T-helper 2 cell treated with Interferon-gamma antibody and Interleukin-4, amounts not matched to agents 100 ng/mL and 5 ng/mL, for 36 hours (primary cell): ENCODE data around the gene MCTP2. TPM values are rescaled to one million over a fixed set of nuclear protein-coding genes. Genes with fewer than 3 reads are reported as not detected.

Experiments
- intact Hi-C: fragments of 100-400 bp; cut with micrococcal nuclease; formaldehyde crosslinking; loops from one replicate; pipeline ENCODE4 v1.15.1; 2023
- total RNA-seq: library from RNA; stranded (reverse); gene quantifications from 2 replicates; pipeline ENCODE4 v1.2.3, GENCODE V29; 2022

The MCTP2 gene, protein sequence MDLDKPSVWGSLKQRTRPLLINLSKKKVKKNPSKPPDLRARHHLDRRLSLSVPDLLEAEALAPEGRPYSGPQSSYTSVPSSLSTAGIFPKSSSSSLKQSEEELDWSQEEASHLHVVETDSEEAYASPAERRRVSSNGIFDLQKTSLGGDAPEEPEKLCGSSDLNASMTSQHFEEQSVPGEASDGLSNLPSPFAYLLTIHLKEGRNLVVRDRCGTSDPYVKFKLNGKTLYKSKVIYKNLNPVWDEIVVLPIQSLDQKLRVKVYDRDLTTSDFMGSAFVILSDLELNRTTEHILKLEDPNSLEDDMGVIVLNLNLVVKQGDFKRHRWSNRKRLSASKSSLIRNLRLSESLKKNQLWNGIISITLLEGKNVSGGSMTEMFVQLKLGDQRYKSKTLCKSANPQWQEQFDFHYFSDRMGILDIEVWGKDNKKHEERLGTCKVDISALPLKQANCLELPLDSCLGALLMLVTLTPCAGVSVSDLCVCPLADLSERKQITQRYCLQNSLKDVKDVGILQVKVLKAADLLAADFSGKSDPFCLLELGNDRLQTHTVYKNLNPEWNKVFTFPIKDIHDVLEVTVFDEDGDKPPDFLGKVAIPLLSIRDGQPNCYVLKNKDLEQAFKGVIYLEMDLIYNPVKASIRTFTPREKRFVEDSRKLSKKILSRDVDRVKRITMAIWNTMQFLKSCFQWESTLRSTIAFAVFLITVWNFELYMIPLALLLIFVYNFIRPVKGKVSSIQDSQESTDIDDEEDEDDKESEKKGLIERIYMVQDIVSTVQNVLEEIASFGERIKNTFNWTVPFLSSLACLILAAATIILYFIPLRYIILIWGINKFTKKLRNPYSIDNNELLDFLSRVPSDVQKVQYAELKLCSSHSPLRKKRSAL
- 47.9 and 53.9 TPM in 2 replicates for total RNA-seq

DNA sequence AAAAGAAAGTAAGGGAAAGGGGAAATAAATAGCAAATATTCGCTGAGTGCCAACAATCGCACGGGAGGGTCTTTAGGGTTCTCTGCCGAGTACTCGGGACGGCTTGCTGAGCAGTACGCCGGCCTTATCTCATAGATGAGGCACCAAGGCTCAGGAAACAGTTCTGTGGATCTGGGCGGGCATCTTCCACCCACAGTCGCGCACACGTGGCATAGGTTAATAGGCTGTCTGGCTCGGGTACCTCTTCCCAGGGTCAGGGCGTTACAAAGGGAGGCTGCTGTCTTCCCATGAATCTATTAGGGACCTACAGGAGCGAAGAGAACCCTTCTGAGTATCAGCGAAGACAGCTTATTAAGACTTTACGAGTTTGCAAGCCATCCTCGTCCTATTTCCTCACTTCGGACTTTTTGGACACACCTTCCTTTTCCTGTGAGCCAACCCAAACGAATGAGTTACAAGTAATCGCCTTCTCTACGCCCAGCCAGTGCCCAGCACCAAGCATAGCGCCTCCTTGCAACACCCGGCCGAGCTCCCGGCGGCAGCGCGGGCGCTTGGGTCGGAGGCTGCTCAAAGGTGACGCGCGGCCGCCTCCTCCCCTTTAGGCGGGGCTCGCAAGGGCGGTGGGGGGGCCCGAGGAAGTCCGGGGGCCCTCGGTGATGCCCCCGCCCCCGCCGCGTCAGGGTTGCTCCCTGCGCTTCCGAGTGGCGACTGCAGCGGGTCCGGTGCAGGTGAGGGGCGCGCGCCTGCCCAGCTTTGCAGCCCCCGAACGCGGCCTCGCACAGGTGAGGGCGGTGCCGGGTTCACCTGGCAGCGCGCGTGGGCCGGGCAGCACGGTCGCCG, at the start of gene MCTP2:
MCTP2 (plus strand) TSS at position 679 of the 840 bp plus-strand sequence. CDS start 66,705 bp downstream, outside the sequence.
- intact Hi-C loops = loop anchor here (1.0 to 5.0 kb wide), 5 partner anchors 41 to 1419 kb away; no protein-coding TSS in a partner anchor

- intact Hi-C loops = no loop called here
Observed at GRCh38 chr15:94182883-94183282, 48.5 kb upstream of the MCTP2 start.

- intact Hi-C loops = no loop called here
Observed at GRCh38 chr15:94185547-94186236, 45.7 kb upstream of the MCTP2 start.

GRCh38 chr15:94186770-94187331, 44.5 kb upstream of the MCTP2 start:
- intact Hi-C loops = no loop called here

DNA sequence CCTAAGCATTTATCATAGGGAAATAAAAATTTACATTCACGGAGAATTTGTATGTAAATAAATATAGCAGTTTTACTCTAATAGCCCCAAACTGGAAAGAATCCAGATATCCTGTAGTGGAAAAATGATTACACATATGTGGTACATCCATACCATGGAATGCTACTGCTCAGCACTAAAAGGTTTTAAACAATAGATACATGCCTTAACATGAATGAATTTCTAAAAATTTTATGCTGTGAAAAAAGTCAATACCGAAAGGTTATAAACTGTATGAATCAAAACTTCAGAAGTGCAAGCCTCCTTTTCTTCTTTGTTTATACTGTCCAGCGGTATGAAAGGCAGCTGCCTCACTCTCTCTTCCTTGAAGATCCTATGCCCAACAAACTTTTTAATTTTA, 37.5 kb upstream of the MCTP2 start:
- intact Hi-C loops = no loop called here

DNA sequence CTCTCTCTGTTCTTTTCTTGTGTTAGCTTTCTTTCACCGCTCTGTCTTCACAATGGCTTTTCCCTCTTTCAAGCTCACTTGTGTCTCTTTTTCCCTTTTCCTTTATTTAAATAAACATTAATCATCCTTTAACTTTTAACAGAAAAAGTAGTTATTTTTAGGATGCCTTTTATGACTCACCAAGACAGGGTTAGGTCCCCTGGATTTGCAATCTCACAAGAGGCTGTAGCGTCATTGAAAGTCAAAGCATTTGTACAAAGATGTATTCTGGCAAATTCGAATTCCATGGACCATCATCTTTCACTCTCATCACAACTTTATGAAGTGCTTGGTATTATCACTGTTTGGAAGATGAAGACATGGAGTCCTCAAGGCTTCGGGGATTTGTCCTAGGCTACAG, 34.8 kb upstream of the MCTP2 start:
- intact Hi-C loops = no loop called here

DNA sequence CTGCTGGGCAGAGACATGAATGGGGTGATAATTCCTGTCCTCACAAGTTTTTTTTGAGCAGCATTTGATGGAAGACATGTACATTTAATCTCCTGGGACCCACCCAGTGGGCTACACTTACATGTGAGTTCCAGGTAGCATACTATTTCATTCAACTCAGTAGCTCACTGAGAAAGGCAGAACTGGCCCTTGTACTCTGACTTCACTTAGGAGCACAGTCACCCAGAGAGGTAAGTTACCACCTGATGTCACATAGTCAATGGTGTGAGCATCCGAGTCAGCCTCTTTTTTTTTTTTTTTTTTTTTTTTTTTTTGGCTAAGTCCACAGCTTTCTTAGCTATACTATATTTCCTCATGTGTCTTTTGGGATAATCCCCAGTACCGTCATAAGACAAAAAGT, 32.7 kb upstream of the MCTP2 start:
- intact Hi-C loops = no loop called here

GRCh38 chr15:94199725-94200124, 31.6 kb upstream of the MCTP2 start:
- intact Hi-C loops = no loop called here

- intact Hi-C loops = no loop called here
Observed at GRCh38 chr15:94203306-94203705, 28.1 kb upstream of the MCTP2 start.

DNA sequence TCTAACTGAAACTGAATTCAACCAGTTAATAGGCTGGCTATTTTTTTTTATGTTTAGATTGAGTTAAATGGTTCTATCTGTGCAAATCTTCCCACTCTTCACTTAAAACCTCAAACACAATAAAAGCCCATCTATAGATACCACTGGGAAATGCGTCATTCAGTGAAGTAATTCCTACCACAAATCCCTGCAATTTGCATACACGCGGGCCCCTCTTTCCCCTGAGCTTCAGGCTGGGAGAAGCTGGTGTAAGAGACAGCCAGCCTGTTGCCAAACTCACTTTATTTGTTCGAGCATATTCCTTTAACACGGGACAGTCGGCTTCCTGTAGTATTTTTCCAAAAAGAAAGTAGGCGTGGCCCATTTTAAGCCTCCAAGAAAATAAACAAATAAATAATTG, 26.0 kb upstream of the MCTP2 start:
- intact Hi-C loops = loop anchor here (5.0 kb wide), 1 partner anchor 67 kb away; no protein-coding TSS in a partner anchor

- intact Hi-C loops = loop anchor here (1.0 to 5.0 kb wide), 4 partner anchors 23 to 100 kb away; no protein-coding TSS in a partner anchor
Observed at GRCh38 chr15:94206463-94207167, 24.7 kb upstream of the MCTP2 start.

DNA sequence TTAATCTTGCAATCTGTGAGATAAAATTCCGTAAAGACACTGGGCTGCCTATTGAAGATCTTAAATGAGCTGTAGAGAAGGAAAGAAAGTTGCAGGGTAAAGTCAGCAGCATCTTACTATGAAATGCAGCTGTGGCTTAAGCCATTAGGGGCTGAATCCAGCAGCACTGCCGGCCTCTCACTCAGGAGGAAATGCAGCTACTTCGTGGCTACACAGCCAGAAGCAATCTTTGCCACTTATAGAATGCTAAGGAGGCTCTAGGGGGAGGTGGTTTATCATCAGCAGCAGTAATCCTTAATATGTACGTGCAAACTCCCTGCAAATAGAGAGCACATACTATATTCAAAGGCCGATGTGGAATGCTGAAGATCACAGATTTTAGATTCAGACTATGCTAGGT, 19.1 kb upstream of the MCTP2 start:
- intact Hi-C loops = no loop called here

GRCh38 chr15:94225616-94226015, 5.7 kb upstream of the MCTP2 start:
- intact Hi-C loops = no loop called here

DNA sequence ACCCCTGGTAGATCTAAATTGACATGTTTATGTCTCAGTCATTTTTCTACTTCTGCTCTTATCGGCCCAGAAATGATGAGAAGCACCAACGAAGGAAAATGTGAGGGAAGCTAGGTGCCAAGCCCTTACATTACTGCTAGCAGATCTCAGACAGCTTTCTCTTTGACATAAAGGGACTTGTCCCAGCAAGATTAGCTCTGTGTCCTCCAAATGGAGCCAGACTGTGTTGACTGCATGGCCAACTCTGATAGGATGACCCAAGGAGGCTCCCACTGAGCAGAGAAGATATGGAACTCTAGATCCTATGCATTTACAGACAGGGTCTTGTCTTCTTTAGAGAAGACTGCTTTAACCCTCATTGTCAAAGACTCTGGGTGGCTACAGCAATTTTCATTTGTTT, 2.8 kb upstream of the MCTP2 start:
- intact Hi-C loops = loop anchor here (1.0 kb wide), 2 partner anchors 22 to 64 kb away; no protein-coding TSS in a partner anchor

GRCh38 chr15:94229591-94230369, 1.6 kb upstream of the MCTP2 start:
- intact Hi-C loops = loop anchor here (1.0 to 5.0 kb wide), 3 partner anchors 23 to 1417 kb away; no protein-coding TSS in a partner anchor

DNA sequence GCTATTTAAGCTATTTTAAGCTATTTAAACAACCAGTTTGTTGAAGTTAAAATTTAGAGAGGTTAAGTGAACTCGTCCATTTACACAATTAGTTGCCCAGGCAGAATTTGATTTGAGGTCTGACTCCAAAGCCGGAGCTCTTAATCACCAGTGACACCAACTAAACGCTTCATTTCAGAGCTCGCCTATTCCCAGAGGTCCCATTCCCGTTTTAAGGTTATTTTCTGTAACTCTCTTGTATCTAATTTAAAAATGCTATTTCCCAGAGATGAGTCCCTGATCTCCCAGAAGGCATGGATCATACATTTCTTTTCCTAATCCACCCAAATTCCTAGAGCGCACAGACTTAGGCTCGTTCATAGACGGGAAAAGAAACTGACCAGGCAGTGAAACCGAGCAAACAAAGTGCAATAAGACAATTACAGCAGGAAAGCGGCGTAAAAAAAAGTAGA, 904 bp upstream of the MCTP2 start:
- intact Hi-C loops = loop anchor here (5.0 kb wide), 1 partner anchor 1418 kb away; no protein-coding TSS in a partner anchor

DNA sequence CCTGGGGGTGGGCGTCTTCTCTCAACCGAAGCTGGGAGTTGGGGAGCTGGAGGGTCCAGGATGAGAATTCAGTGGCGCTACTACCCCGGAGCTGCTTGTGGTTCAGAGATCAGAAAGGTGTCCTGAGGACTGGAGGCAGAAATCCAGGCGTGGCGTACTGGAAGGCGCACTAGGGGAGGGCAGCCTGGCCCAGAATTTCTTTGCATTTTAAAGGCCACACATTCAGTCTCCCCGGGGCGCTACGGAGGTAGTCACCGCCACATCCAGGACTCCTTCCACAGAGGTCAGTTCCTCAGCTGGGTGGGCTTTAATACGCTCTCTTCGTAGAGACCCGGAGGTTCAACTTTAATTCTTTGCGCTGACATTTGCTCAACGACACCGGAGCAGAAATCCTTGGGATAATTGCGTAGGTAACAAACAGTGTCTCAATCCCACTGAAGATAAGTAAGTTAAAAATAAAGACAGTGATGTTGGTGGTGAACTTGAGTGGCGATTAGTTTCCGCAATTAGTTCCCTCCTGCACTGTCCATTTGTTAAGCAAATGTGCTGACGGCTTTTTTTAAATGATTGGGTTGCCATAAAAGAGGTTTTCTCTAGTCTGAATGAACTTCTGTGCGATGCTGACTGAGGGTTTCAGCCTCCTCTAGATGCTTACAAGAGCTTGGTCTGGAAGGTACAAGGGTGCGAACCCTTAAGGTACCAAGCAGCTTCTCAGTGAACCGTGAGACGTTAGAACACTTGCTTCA, 535 bp downstream of the MCTP2 start:
- intact Hi-C loops = loop anchor here (1.0 to 5.0 kb wide), 5 partner anchors 40 to 1420 kb away; no protein-coding TSS in a partner anchor

- intact Hi-C loops = loop anchor here (5.0 kb wide), 1 partner anchor 1421 kb away; no protein-coding TSS in a partner anchor
Observed at GRCh38 chr15:94233441-94233840, 2.1 kb downstream of the MCTP2 start.
